HCT116 (cell line): ENCODE data around the gene SGTB. TPM values are rescaled to one million over a fixed set of nuclear protein-coding genes. Genes with fewer than 3 reads are reported as not detected.

Experiments
- ATAC-seq: fragments of 200-7000 bp; cut with Tn5 transposase; 2 replicates; pipeline ENCODE4 v1.9.1; 2020; ENCODE audit warnings: mild to moderate bottlenecking, moderate library complexity
- BruUV-seq: library from RNA; stranded (reverse); fragments of 400-500 nt; replicated peaks from 2 replicates; lab custom pipeline; 2021; lab: Mats Ljungman, UMichigan
- CTCF ChIA-PET: fragments of 300-600 bp; sonication (Branson Sonifier 250); formaldehyde crosslinking; loops from one replicate; lab custom pipeline; 2021; ENCODE audit warnings: antibody characterized with exemption; lab: Charles Lee
- POLR2A ChIA-PET: fragments of 300-600, 350-600 bp; sonication (Branson Sonifier 250); formaldehyde crosslinking; loops from one replicate; lab custom pipeline; 2021; ENCODE audit warnings: antibody characterized with exemption; lab: Charles Lee
- RAD21 ChIA-PET, 2 experiments: fragments of 300-600 bp; sonication (Branson Sonifier 250); formaldehyde crosslinking; loops; one replicate each; lab custom pipeline; 2023; ENCODE audit warnings: low total read pairs in 2 of 2; ENCODE audit not compliant: uncharacterized antibody in 2 of 2, unreplicated experiment in 2 of 2, low non-redundant PET in 1 of 2; lab: Charles Lee
- DNase-seq: peaks from one replicate; pipeline ENCODE4 v3.0.0-alpha.2; 2010; ENCODE audit warnings: low read depth, low spot score
- H2AFZ ChIP-seq: fragments of 200-600 bp; shearing (Covaris generic), sonication (generic); 2 replicates; pipeline ENCODE4 v1.6.1; 2017; ENCODE audit warnings: low read depth, mixed run types, mixed read lengths, antibody characterized with exemption, low read length; ENCODE audit not compliant: poor library complexity, severe bottlenecking
- H3K27ac ChIP-seq: 2 replicates; pipeline ENCODE4 v1.5.1; 2012; ENCODE audit warnings: low read depth, low read length
- H3K27me3 ChIP-seq: fragments of 200-600 bp; sonication (generic); 2 replicates; pipeline ENCODE4 v1.6.1; 2016; ENCODE audit warnings: mixed run types, low read length, mixed read lengths; ENCODE audit not compliant: insufficient read depth
- H3K36me3 ChIP-seq, 2 experiments: fragments of 200-500 bp in 1 of 2; fragments of 200-600 bp in 1 of 2; sonication (Bioruptor generic) in 1 of 2; sonication (generic) in 1 of 2; 2 replicates each; pipeline versions ENCODE4 v1.5.1 to v1.6.1; 2014 to 2016; ENCODE audit warnings: low read length in 2 of 2, inconsistent platforms in 1 of 2, mixed read lengths in 1 of 2, mixed run types in 1 of 2; ENCODE audit not compliant: insufficient read depth in 2 of 2, control insufficient read depth in 1 of 2
- H3K4me1 ChIP-seq, 2 experiments: fragments of 200-600 bp in 1 of 2; sonication (generic) in 1 of 2; 2 replicates each; pipeline versions ENCODE4 v1.5.1 to v1.6.1; 2012 to 2017; ENCODE audit warnings: low read length in 2 of 2, inconsistent platforms in 1 of 2, mild to moderate bottlenecking in 1 of 2, mixed read lengths in 1 of 2, mixed run types in 1 of 2, moderate library complexity in 1 of 2; ENCODE audit not compliant: insufficient read depth in 2 of 2, control insufficient read depth in 1 of 2
- H3K4me2 ChIP-seq: fragments of 200-600 bp; sonication (generic); 2 replicates; pipeline ENCODE4 v1.6.1; 2017; ENCODE audit warnings: mixed run types, low read length, mixed read lengths
- H3K4me3 ChIP-seq, 2 experiments: fragments of 200-600 bp in 1 of 2; sonication (generic) in 1 of 2; replicated peaks in 1 of 2; 2 replicates each; pipeline ENCODE4 v1.5.1; 2011 to 2016; ENCODE audit warnings: low read length in 2 of 2, control low read depth in 1 of 2, low read depth in 1 of 2, mild to moderate bottlenecking in 1 of 2, mixed read lengths in 1 of 2, mixed run types in 1 of 2
- H3K79me2 ChIP-seq: fragments of 200-600 bp; sonication (generic); 2 replicates; pipeline ENCODE4 v1.6.1; 2017; ENCODE audit warnings: mild to moderate bottlenecking, mixed run types, low read length, moderate library complexity, mixed read lengths; ENCODE audit not compliant: insufficient read depth
- H3K9ac ChIP-seq: fragments of 200-600 bp; sonication (generic); 2 replicates; pipeline ENCODE4 v1.6.1; 2016; ENCODE audit warnings: low read length, mixed read lengths
- H3K9me2 ChIP-seq: fragments of 200-600 bp; sonication (generic), shearing (Covaris generic); 2 replicates; pipeline ENCODE4 v1.6.1; 2017; ENCODE audit warnings: mixed run types, mild to moderate bottlenecking, moderate library complexity; ENCODE audit not compliant: insufficient read depth
- H3K9me3 ChIP-seq, 2 experiments: fragments of 200-500 bp in 1 of 2; fragments of 200-600 bp in 1 of 2; sonication (Bioruptor generic) in 1 of 2; sonication (generic) in 1 of 2; 2 replicates each; pipeline ENCODE4 v1.6.1; 2014 to 2017; ENCODE audit warnings: low read length in 2 of 2, mixed read lengths in 2 of 2, inconsistent platforms in 1 of 2, low read depth in 1 of 2, mild to moderate bottlenecking in 1 of 2, mixed run types in 1 of 2, moderate library complexity in 1 of 2; ENCODE audit not compliant: control insufficient read depth in 1 of 2, insufficient read depth in 1 of 2
- H4K20me1 ChIP-seq: fragments of 200-600 bp; sonication (generic), shearing (Covaris generic); 2 replicates; pipeline ENCODE4 v1.6.1; 2017; ENCODE audit warnings: mixed run types, mild to moderate bottlenecking, moderate library complexity; ENCODE audit not compliant: insufficient read depth
- CBX3 ChIP-seq: IDR thresholded peaks from 2 replicates; pipeline ENCODE4 v1.6.1; 2012; ENCODE audit warnings: low read depth
- ELF1 ChIP-seq: IDR thresholded peaks from 2 replicates; pipeline ENCODE4 v1.6.1; 2012; ENCODE audit warnings: low read depth, borderline replicate concordance
- EZH2 ChIP-seq: fragments of 200-600 bp; sonication (generic); IDR thresholded peaks from 2 replicates; pipeline ENCODE4 v1.6.1; 2017; ENCODE audit warnings: antibody characterized with exemption, mixed run types
- JUND ChIP-seq: IDR thresholded peaks from 2 replicates; pipeline ENCODE4 v1.6.1; 2012
- MAX ChIP-seq: IDR thresholded peaks from 2 replicates; pipeline ENCODE4 v1.6.1; 2012
- POLR2A ChIP-seq: IDR thresholded peaks from 2 replicates; pipeline ENCODE4 v1.7.0; 2011; ENCODE audit warnings: borderline replicate concordance; ENCODE audit not compliant: insufficient read depth, insufficient read length; ENCODE audit errors: extremely low read depth
- RAD21 ChIP-seq: IDR thresholded peaks from 2 replicates; pipeline ENCODE4 v1.6.1; 2012; ENCODE audit warnings: low read depth, mild to moderate bottlenecking
- SIN3A ChIP-seq: IDR thresholded peaks from 2 replicates; pipeline ENCODE4 v1.6.1; 2012; ENCODE audit warnings: low read depth
- SP1 ChIP-seq: IDR thresholded peaks from 2 replicates; pipeline ENCODE4 v1.6.1; 2012; ENCODE audit warnings: low read depth
- TCF7L2 ChIP-seq: IDR thresholded peaks from 2 replicates; pipeline ENCODE4 v1.7.0; 2011; ENCODE audit warnings: borderline replicate concordance, inconsistent platforms; ENCODE audit not compliant: insufficient read depth, insufficient read length; ENCODE audit errors: extremely low read depth
- ZFX ChIP-seq: fragments of 450-650 bp; IDR thresholded peaks from 2 replicates; pipeline ENCODE4 v1.6.1; 2017
- ZNF274 ChIP-seq: fragments of 200-500 bp; sonication (Bioruptor generic); IDR thresholded peaks from 2 replicates; pipeline ENCODE4 v1.6.1; 2014; ENCODE audit warnings: mild to moderate bottlenecking, low read depth, low read length, inconsistent platforms
- intact Hi-C: fragments of 100-400 bp; cut with micrococcal nuclease; formaldehyde crosslinking; loops from 2 replicates; pipeline ENCODE4 v1.10.0; 2022
- total RNA-seq: library from RNA; stranded (reverse); gene quantifications from one replicate; pipeline ENCODE4 v1.2.1, GENCODE V29; 2021; ENCODE audit not compliant: unreplicated experiment

Gene SGTB
- total RNA-seq, 1 experiment from 2014 or later: 12.6 TPM

GRCh38 chr5:65762234-65762633 lies 40.3 kb upstream of the SGTB start:
- H3K27ac ChIP-seq: no peak overlapping the region
- no TSS peak for BruUV-seq
- no peaks in the 10 kb centered on the region for H3K27me3 ChIP-seq
- DNase-seq: no peak
- H3K9me2 ChIP-seq: no peaks in the 10 kb centered on the region
- intact Hi-C loops: no loop called here
- no peak for ATAC-seq
- ChIA-PET POLR2A (no interaction called here), CTCF (no interaction called here), RAD21 (no interaction called here)
- no peak overlapping the region for H3K4me2 ChIP-seq
- H3K79me2 ChIP-seq: 0 out of 2 replicates have a peak, but pooled peaks cover 8% of the 10 kb centered on the region
- no peak overlapping the region for H3K4me3 ChIP-seq
- H4K20me1 ChIP-seq: no peaks in the 10 kb centered on the region; the same call in 1 of the 2 replicates
- no peak overlapping the region for H2AFZ ChIP-seq
- H3K36me3 ChIP-seq: peaks cover 0 to 6% of the 10 kb centered on the region in 2 experiments; a peak in 3 of 4 replicates
- TF ChIP-seq CBX3 (no peak), MAX (no peak), JUND (no peak), SIN3A (no peak), SP1 (no peak), EZH2 (no peak), ZFX (no peak), TCF7L2 (no peak), POLR2A (no peak), RAD21 (no peak), ELF1 (no peak)
- H3K9me3 ChIP-seq: no peaks in the 10 kb centered on the region
- no peak overlapping the region for H3K9ac ChIP-seq
- H3K4me1 ChIP-seq: no peaks in the 10 kb centered on the region; a peak in 1 of 4 replicates

- Histone ChIP-seq H3K9me2 (no peaks in the 10 kb centered on the region), H3K4me1 (no peaks in the 10 kb centered on the region; a peak in 1 of 4 replicates), H2AFZ (no peak overlapping the region), H3K4me2 (no peak overlapping the region), H3K4me3 (no peak overlapping the region), H3K27me3 (no peaks in the 10 kb centered on the region), H3K36me3 (peaks cover 0 to 6% of the 10 kb centered on the region in 2 experiments; a peak in 2 of 4 replicates), H3K9me3 (no peaks in the 10 kb centered on the region), H4K20me1 (no peaks in the 10 kb centered on the region; the same call in 1 of the 2 replicates), H3K9ac (no peak overlapping the region), H3K27ac (no peak overlapping the region), H3K79me2 (peaks cover 15% of the 10 kb centered on the region; the same call in 1 of the 2 replicates)
- DNase-seq: no peak
- TF ChIP-seq RAD21: peak; percentile 33; the same call in 1 of the 2 replicates
- TF ChIP-seq ZNF274: no peak
- CTCF ChIA-PET: no interaction called here
- intact Hi-C loops: no loop called here
- no TSS peak for BruUV-seq
- POLR2A ChIA-PET: no interaction called here
- RAD21 ChIA-PET: no interaction called here
- ATAC-seq: no peak
These were observed 38.8 kb upstream of the SGTB start for GRCh38 chr5:65760504-65761275.
